ENCODE measurements around the gene TIMP2.

GRCh38 chr17:78952706-78953105, 27.5 kb upstream of the TIMP2 start:
- TF ChIP-seq POLR2A (IDR thresholded peaks at IDR 0.05) (no peak), CTCF (IDR thresholded peaks at IDR 0.05) (no peak), POLR2AphosphoS5 (IDR thresholded peaks at IDR 0.05) (no peak), EP300 (IDR thresholded peaks at IDR 0.05) (no peak)
